Panc1 (cell line): ENCODE measurements around the gene AADACL3. TPM values are rescaled to one million over a fixed set of nuclear protein-coding genes. Genes with fewer than 3 reads are reported as not detected.

ENCODE experiments used
- total RNA-seq: library from RNA; stranded (reverse); gene quantifications from one replicate; pipeline ENCODE4 v1.2.1, GENCODE V29; 2021; ENCODE audit not compliant: unreplicated experiment

The AADACL3 gene
- total RNA-seq, 1 experiment from 2014 or later: not detected

Other genes starting within 250 kb of the AADACL3 start
- gene DHRS3, start 97.9 kb upstream of the AADACL3 start, total RNA-seq: 113 TPM
- gene AADACL4, start 72.0 kb upstream of the AADACL3 start, total RNA-seq: not detected
- gene CFAP107, start 30.1 kb downstream of the AADACL3 start, total RNA-seq: not detected
- not detected for gene PRAMEF12, start 57.6 kb downstream of the AADACL3 start, total RNA-seq
- not detected for gene PRAMEF1, start 75.3 kb downstream of the AADACL3 start, total RNA-seq
- gene PRAMEF11, start 115.3 kb downstream of the AADACL3 start, total RNA-seq: not detected
- gene HNRNPCL1, start 132.6 kb downstream of the AADACL3 start, total RNA-seq: not detected
- not detected for gene PRAMEF2, start 141.0 kb downstream of the AADACL3 start, total RNA-seq
- gene PRAMEF4, start 170.1 kb downstream of the AADACL3 start, total RNA-seq: not detected
- not detected for gene PRAMEF10, start 182.2 kb downstream of the AADACL3 start, total RNA-seq
- not detected for gene PRAMEF7, start 200.5 kb downstream of the AADACL3 start, total RNA-seq
- gene PRAMEF6, start 231.5 kb downstream of the AADACL3 start, total RNA-seq: not detected